A673 (cell line): Measurements from ENCODE around the gene PTCD3. TPM values are rescaled to one million over a fixed set of nuclear protein-coding genes. Genes with fewer than 3 reads are reported as not detected.
A peak's percentile ranks its signal among the peaks of the same experiment; 100 is the strongest.

Source experiments
- Bru-seq: library from RNA; stranded (reverse); fragments of 400-500 nt; gene quantifications from one replicate; lab custom pipeline; 2021; lab: Mats Ljungman, UMichigan
- BruChase-seq, 2 experiments: library from RNA; stranded (reverse); fragments of 400-500 nt; gene quantifications; one replicate each; lab custom pipeline; 2021; lab: Mats Ljungman, UMichigan
- BruUV-seq: library from RNA; stranded (reverse); fragments of 400-500 nt; replicated peaks from 2 replicates; lab custom pipeline; 2021; lab: Mats Ljungman, UMichigan
- CTCF ChIA-PET: fragments of 300-600 bp; sonication (Branson Sonifier 250); formaldehyde crosslinking; loops from one replicate; lab custom pipeline; 2022; ENCODE audit warnings: antibody characterized with exemption; lab: Charles Lee
- POLR2A ChIA-PET: fragments of 300-600 bp; sonication (Branson Sonifier 250); formaldehyde crosslinking; loops from one replicate; lab custom pipeline; 2022; ENCODE audit warnings: antibody characterized with exemption; ENCODE audit not compliant: low non-redundant PET; lab: Charles Lee
- DNase-seq: peaks from one replicate; pipeline ENCODE4 v3.0.0-alpha.2; 2015; ENCODE audit warnings: low spot score
- H3K27ac ChIP-seq: fragments of 200-600 bp; sonication (generic); 2 replicates; pipeline ENCODE4 v1.5.1; 2016; ENCODE audit warnings: mixed run types, low read depth, mild to moderate bottlenecking, mixed read lengths, antibody characterized with exemption, low read length; ENCODE audit not compliant: poor library complexity, severe bottlenecking
- H3K27me3 ChIP-seq: fragments of 200-600 bp; sonication (generic); replicated peaks from 2 replicates; pipeline ENCODE4 v1.6.1; 2017; ENCODE audit warnings: mixed run types, low read depth, mild to moderate bottlenecking, mixed read lengths, antibody characterized with exemption, low read length; ENCODE audit not compliant: insufficient read depth, poor library complexity
- H3K36me3 ChIP-seq: fragments of 200-600 bp; sonication (generic); 2 replicates; pipeline ENCODE4 v1.6.1; 2016; ENCODE audit warnings: mixed run types, mild to moderate bottlenecking, mixed read lengths, antibody characterized with exemption, low read length; ENCODE audit not compliant: insufficient read depth, poor library complexity, severe bottlenecking
- H3K4me1 ChIP-seq: fragments of 200-600 bp; sonication (generic); 2 replicates; pipeline ENCODE4 v1.6.1; 2017; ENCODE audit warnings: mixed run types, mild to moderate bottlenecking, mixed read lengths, antibody characterized with exemption, low read length; ENCODE audit not compliant: insufficient read depth, poor library complexity, severe bottlenecking
- H3K4me3 ChIP-seq: fragments of 200-600 bp; sonication (generic); 2 replicates; pipeline ENCODE4 v1.5.1; 2016; ENCODE audit warnings: low read depth, mixed run types, mild to moderate bottlenecking, mixed read lengths, low read length; ENCODE audit not compliant: poor library complexity, severe bottlenecking
- H3K9me3 ChIP-seq: fragments of 200-600 bp; sonication (generic); 2 replicates; pipeline ENCODE4 v1.6.1; 2016; ENCODE audit warnings: mixed run types, low read depth, mild to moderate bottlenecking, mixed read lengths, antibody characterized with exemption, low read length; ENCODE audit not compliant: poor library complexity, severe bottlenecking
- EZH2 ChIP-seq: fragments of 200-600 bp; sonication (generic); IDR thresholded peaks from 2 replicates; pipeline ENCODE4 v1.6.1; 2017; ENCODE audit warnings: borderline replicate concordance, low read depth, mild to moderate bottlenecking, mixed read lengths, antibody characterized with exemption, low read length; ENCODE audit not compliant: poor library complexity, severe bottlenecking
- intact Hi-C: fragments of 100-400 bp; cut with micrococcal nuclease; formaldehyde crosslinking; loops from one replicate; pipeline ENCODE4 v1.10.0; 2022; ENCODE audit not compliant: unreplicated experiment
- long read RNA-seq: library from polyadenylated mRNA; stranded (forward); transcript quantifications from one replicate; pipeline ENCODE4 v2.0.0, GENCODE V29; 2022
- total RNA-seq: library from RNA; stranded (reverse); gene quantifications from 2 replicates; pipeline ENCODE4 v1.2.3, GENCODE V29; 2021
- TF ChIP-seq, protein P1 (sequence below): fragments of 300-800, 200-600 bp; sonication (generic); conservative IDR thresholded peaks from 2 replicates; pipeline ENCODE4 v1.5.1; 2017; ENCODE audit warnings: low read depth, mild to moderate bottlenecking, antibody characterized with exemption, low read length, moderate library complexity, mixed read lengths

The PTCD3 gene
- total RNA-seq: 148 and 159 TPM in 2 replicates
- Bru-seq, nascent RNA: percentile 95 among the genes with signal in this experiment
- BruChase-seq, experiment 1, labeled RNA remaining after a 2-hour chase: percentile 97 among the genes with signal in this experiment
- BruChase-seq, experiment 2, labeled RNA remaining after a 6-hour chase: percentile 92 among the genes with signal in this experiment
- long read RNA-seq, full-length matches to known transcripts: 110 of 149 reads
- long read RNA-seq, partial matches to known transcripts: 5 of 149 reads
- long read RNA-seq, other reads (novel, unspliced or antisense): 34 of 149 reads

DNA sequence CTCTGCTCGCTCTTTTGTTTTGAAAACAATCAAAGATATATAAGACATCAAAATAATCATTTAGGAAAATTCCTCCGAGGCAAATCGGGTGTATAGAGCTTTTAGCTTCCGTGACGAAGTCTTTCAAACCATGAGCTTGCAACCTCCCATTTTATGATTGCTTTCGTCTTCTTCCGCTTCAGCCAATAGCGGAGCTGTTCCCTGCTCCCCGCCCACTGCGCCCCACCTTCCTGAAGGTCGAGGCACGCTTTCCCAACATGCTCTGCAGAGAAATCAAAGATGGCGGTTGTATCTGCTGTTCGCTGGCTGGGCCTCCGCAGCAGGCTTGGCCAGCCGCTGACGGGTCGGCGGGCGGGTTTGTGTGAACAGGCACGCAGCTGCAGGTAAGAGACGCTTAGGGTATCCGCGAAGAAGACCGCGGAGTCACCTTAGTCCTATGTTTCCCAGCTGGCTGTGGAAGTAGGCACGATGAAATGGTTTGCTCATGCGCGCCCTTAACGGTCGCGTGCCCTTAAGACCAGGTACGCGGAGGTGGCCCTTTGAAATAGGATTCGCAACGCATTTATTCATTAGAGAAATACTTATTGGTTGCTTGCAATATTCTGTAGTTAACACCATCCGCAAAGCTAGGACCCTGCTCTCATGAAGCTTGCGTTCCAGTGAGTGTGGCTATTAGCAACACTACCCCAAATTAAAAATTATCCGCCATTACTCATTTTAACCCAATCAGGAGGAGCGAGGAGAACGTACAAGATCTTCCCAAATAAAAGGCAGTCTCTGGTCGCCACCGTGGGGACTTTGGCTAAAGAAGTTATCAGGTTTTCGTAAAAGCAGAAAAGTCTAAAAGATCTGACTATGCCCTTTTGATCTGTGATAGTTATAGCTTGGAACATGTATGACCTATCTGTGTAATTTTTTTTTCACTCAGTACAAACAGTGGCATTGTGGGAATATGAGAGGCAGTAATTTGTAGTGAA, at the start of gene PTCD3:
Gene PTCD3, plus strand, starts transcription at position 267 of the 977 bp plus-strand sequence. Its CDS starts 13 bp downstream, at position 280.
- H3K4me1 ChIP-seq: peaks cover 12% of the 10 kb centered on the region
- peak; percentile 98 for DNase-seq
- no TSS peak for BruUV-seq
- intact Hi-C loops: no loop called here
- ChIA-PET CTCF (interaction anchor here (1.5 kb wide), 1 partner anchor 279 kb away, joined by 12 read pairs; no protein-coding TSS in a partner anchor), POLR2A (interaction anchor here (0.7 kb wide), 1 partner anchor 367 kb away, joined by 3 read pairs; no protein-coding TSS in a partner anchor)
- H3K4me3 ChIP-seq: peak within 1 kb of the TSS; percentile 86
- TF ChIP-seq EZH2: no peak
- TF ChIP-seq, protein P1, sequence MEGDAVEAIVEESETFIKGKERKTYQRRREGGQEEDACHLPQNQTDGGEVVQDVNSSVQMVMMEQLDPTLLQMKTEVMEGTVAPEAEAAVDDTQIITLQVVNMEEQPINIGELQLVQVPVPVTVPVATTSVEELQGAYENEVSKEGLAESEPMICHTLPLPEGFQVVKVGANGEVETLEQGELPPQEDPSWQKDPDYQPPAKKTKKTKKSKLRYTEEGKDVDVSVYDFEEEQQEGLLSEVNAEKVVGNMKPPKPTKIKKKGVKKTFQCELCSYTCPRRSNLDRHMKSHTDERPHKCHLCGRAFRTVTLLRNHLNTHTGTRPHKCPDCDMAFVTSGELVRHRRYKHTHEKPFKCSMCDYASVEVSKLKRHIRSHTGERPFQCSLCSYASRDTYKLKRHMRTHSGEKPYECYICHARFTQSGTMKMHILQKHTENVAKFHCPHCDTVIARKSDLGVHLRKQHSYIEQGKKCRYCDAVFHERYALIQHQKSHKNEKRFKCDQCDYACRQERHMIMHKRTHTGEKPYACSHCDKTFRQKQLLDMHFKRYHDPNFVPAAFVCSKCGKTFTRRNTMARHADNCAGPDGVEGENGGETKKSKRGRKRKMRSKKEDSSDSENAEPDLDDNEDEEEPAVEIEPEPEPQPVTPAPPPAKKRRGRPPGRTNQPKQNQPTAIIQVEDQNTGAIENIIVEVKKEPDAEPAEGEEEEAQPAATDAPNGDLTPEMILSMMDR: no peak
- H3K27me3 ChIP-seq: no peaks in the 10 kb centered on the region
- H3K9me3 ChIP-seq: no peaks in the 10 kb centered on the region
- H3K36me3 ChIP-seq: peaks cover 48% of the 10 kb centered on the region
- peak within 1 kb of the TSS; percentile 98 for H3K27ac ChIP-seq

DNA sequence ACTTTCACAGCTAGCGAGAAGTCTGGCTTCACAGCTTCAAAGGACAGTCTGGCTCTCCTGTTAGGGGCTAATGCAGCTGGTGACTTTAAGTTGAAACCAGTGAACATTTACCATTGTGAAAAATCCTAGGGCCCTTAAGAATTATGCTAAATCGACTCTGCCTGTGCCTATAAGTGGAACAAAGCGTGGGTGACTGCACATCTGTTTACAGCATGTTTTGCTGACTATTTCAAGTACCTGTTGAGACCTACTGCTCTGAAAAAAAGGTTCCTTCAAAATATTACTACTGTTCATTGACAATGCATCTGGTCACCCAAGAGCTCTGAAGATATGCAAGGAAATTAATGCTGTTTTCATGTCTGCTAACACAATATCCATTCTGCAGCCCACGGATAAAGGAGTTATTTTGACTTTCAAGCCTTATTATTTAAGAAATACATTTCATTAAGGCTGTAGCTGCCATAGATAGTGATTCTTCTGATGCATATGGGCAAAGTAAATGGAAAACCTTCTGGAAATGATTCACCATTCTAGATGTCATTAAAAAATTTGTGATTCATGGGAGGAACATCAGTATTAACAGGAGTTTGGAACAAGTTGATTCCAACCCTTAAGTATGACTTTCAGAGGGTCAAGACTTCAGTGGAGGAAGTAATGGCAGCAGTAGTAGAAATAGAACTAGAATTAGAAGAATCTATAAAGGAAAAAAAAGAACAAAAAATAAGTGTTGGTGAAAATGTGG, 49.3 kb upstream of the PTCD3 start:
- intact Hi-C loops: no loop called here
- POLR2A ChIA-PET: no interaction called here
- Histone ChIP-seq H3K36me3 (peaks cover 53% of the 10 kb centered on the region), H3K9me3 (no peaks in the 10 kb centered on the region), H3K4me3 (no peak overlapping the region), H3K4me1 (no peaks in the 10 kb centered on the region), H3K27me3 (no peaks in the 10 kb centered on the region), H3K27ac (no peak overlapping the region)
- TF ChIP-seq, protein P1: no peak
- TF ChIP-seq EZH2: no peak
- no TSS peak for BruUV-seq
- CTCF ChIA-PET: no interaction called here
- DNase-seq: no peak

DNA sequence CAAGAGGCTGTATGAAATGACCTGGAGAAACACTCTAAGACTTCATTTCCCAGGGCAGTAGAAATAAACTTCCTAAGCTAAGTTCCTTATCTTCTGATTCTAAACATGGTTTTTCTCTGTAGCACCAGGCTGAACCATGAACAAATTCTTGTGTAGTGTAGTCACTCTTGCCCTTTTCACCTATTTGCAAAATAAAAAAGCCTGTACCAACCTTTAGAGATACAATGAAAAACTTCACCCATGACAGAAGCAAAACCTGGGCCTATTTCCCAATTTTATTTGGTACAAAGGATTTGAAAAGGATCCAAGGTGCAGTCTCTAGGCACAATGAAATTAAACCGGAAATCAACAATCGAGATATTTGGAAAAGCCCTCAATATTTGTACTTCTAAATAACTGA, 44.0 kb upstream of the PTCD3 start:
- intact Hi-C loops: no loop called here
- DNase-seq: no peak
- Histone ChIP-seq H3K9me3 (no peaks in the 10 kb centered on the region), H3K4me3 (no peak overlapping the region), H3K36me3 (peaks cover 76% of the 10 kb centered on the region), H3K27me3 (no peaks in the 10 kb centered on the region), H3K4me1 (no peaks in the 10 kb centered on the region), H3K27ac (no peak overlapping the region)
- CTCF ChIA-PET: no interaction called here
- no TSS peak for BruUV-seq
- TF ChIP-seq, protein P1: no peak
- no peak for TF ChIP-seq EZH2
- POLR2A ChIA-PET: no interaction called here
